HG02884 (cell line): ENCODE data around the gene TMUB1.
A peak's percentile ranks its signal among the peaks of the same experiment; 100 is the strongest.

Experiments used
- ATAC-seq: cut with Tn5 transposase; IDR thresholded peaks from one replicate; pipeline ENCODE4 v1.9.1; 2021; ENCODE audit warnings: mild to moderate bottlenecking, moderate library complexity; ENCODE audit not compliant: unreplicated experiment

Gene TMUB1

GRCh38 chr7:151121380-151122170 lies 38.3 kb upstream of the TMUB1 start:
- no peak for ATAC-seq

GRCh38 chr7:151120896-151121295 lies 37.6 kb upstream of the TMUB1 start:
- ATAC-seq = no peak

GRCh38 chr7:151119902-151120301 lies 36.6 kb upstream of the TMUB1 start:
- no peak for ATAC-seq

- ATAC-seq = no peak
Measured at GRCh38 chr7:151119055-151119415, 35.7 kb upstream of the TMUB1 start.

- ATAC-seq = no peak
Measured at GRCh38 chr7:151118108-151119054, 35.1 kb upstream of the TMUB1 start.

- no peak for ATAC-seq
Measured at GRCh38 chr7:151117565-151117964, 34.3 kb upstream of the TMUB1 start.

- no peak for ATAC-seq
Measured at GRCh38 chr7:151116603-151117440, 33.5 kb upstream of the TMUB1 start.

GRCh38 chr7:151115836-151116418 lies 32.6 kb upstream of the TMUB1 start:
- ATAC-seq = no peak

- ATAC-seq = no peak
Measured at GRCh38 chr7:151115121-151115835, 32.0 kb upstream of the TMUB1 start.

- ATAC-seq = no peak
Measured at GRCh38 chr7:151114151-151115090, 31.1 kb upstream of the TMUB1 start.

- ATAC-seq = no peak
Measured at GRCh38 chr7:151113344-151114150, 30.3 kb upstream of the TMUB1 start.

- ATAC-seq = peak; percentile 80
Measured at GRCh38 chr7:151110941-151111645, 27.8 kb upstream of the TMUB1 start.

GRCh38 chr7:151110236-151110940 lies 27.1 kb upstream of the TMUB1 start:
- no peak for ATAC-seq

GRCh38 chr7:151109094-151110048 lies 26.1 kb upstream of the TMUB1 start:
- no peak for ATAC-seq

GRCh38 chr7:151107882-151108281 lies 24.6 kb upstream of the TMUB1 start:
- ATAC-seq = no peak
